Loucy (cell line): Measurements from ENCODE around the gene BCO2.

Source experiments
- H2AFZ ChIP-seq: fragments of 200-600 bp; sonication (generic); 2 replicates; pipeline ENCODE4 v1.6.0; 2016; ENCODE audit warnings: antibody characterized with exemption, mild to moderate bottlenecking, low read length, moderate library complexity
- H3F3A ChIP-seq: fragments of 200-600 bp; 2 replicates; pipeline ENCODE4 v1.6.0; 2016; ENCODE audit warnings: antibody characterized with exemption, low read depth, mild to moderate bottlenecking
- H3K27me3 ChIP-seq: fragments of 200-600 bp; sonication (generic); 2 replicates; pipeline ENCODE4 v1.6.1; 2014; ENCODE audit warnings: low read length, mild to moderate bottlenecking; ENCODE audit not compliant: insufficient read depth, poor library complexity, severe bottlenecking
- H3K36me3 ChIP-seq: fragments of 200-600 bp; sonication (generic); 2 replicates; pipeline ENCODE4 v1.6.1; 2016; ENCODE audit warnings: low read length; ENCODE audit not compliant: insufficient read depth
- H3K4me1 ChIP-seq: fragments of 200-600 bp; sonication (generic); 2 replicates; pipeline ENCODE4 v1.5.1; 2014; ENCODE audit warnings: low read length, mild to moderate bottlenecking; ENCODE audit not compliant: insufficient read depth, poor library complexity, severe bottlenecking
- H3K4me2 ChIP-seq: fragments of 200-600 bp; sonication (generic); 2 replicates; pipeline ENCODE4 v1.6.0; 2014; ENCODE audit warnings: antibody characterized with exemption, low read length, low read depth, mild to moderate bottlenecking; ENCODE audit not compliant: poor library complexity, severe bottlenecking
- H3K4me3 ChIP-seq: fragments of 200-600 bp; sonication (generic); 2 replicates; pipeline ENCODE4 v1.5.1; 2014; ENCODE audit warnings: low read length, mild to moderate bottlenecking, mixed read lengths; ENCODE audit not compliant: poor library complexity, severe bottlenecking
- H3K79me2 ChIP-seq: fragments of 200-600 bp; sonication (generic); 2 replicates; pipeline ENCODE4 v1.6.1; 2014; ENCODE audit warnings: low read length; ENCODE audit not compliant: insufficient read depth
- H3K9ac ChIP-seq: fragments of 200-600 bp; sonication (generic); 2 replicates; pipeline ENCODE4 v1.6.0; 2014; ENCODE audit warnings: mild to moderate bottlenecking, low read depth, low read length, moderate library complexity; ENCODE audit not compliant: poor library complexity, severe bottlenecking
- H3K9me2 ChIP-seq: fragments of 200-600 bp; sonication (generic); replicated peaks from 2 replicates; pipeline ENCODE4 v1.6.1; 2016; ENCODE audit warnings: low read depth, low read length, mixed read lengths
- H3K9me3 ChIP-seq: fragments of 200-600 bp; sonication (generic); 2 replicates; pipeline ENCODE4 v1.6.1; 2014; ENCODE audit warnings: mild to moderate bottlenecking, antibody characterized with exemption, low read length, low read depth; ENCODE audit not compliant: insufficient read depth
- H4K20me1 ChIP-seq: fragments of 200-600 bp; sonication (generic); 2 replicates; pipeline ENCODE4 v1.6.0; 2014; ENCODE audit warnings: antibody characterized with exemption, low read length, mild to moderate bottlenecking; ENCODE audit not compliant: insufficient read depth, poor library complexity, severe bottlenecking
- EZH2phosphoT487 ChIP-seq: fragments of 200-600 bp; IDR thresholded peaks from 2 replicates; pipeline ENCODE4 v1.6.1; 2018; ENCODE audit warnings: antibody characterized with exemption, mild to moderate bottlenecking, moderate library complexity, borderline replicate concordance
- TF ChIP-seq, protein P1 (sequence below): fragments of 200-600 bp; sonication (generic); conservative IDR thresholded peaks from 2 replicates; pipeline ENCODE4 v1.5.1; 2014; ENCODE audit warnings: mild to moderate bottlenecking, antibody characterized with exemption, low read length

The BCO2 gene

DNA sequence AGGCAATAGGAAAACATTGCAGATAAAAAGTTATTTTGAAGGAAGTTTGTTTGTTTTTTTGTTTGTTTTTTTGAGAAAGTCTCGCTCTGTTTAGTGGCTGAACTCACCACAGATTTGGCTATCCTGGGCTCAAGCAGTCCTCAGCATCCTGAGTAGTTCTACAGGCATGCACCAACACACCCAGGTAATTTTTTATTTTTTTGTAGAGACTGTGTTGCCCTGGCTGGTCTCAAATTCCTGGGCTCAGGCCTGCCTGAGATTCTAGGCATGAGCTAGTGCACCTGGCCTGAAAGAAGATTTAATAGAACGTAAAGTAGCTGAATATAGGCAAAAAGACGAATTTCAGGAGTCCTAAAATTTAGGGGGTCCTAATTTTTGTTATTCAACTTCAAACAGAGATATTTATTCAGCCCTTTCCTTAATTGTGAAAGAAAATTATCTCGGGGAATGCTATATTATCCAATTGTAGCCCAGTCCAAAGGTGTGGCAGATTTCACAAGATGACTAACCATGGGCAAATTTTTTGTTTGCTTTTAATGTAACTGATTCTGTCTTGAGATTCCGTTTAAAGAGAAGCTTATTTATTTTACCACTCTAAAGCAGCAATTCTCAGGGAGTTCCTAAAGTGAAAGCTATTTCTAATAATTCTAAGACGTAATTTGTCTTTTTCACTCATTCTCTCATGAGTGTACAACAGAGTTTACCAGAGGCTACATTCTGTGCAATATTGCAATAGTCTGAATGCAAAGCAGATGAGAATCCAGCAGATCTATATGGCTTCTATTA is 12.4 kb upstream of the BCO2 start:
- TF ChIP-seq EZH2phosphoT487, result no peak
- TF ChIP-seq, protein P1, sequence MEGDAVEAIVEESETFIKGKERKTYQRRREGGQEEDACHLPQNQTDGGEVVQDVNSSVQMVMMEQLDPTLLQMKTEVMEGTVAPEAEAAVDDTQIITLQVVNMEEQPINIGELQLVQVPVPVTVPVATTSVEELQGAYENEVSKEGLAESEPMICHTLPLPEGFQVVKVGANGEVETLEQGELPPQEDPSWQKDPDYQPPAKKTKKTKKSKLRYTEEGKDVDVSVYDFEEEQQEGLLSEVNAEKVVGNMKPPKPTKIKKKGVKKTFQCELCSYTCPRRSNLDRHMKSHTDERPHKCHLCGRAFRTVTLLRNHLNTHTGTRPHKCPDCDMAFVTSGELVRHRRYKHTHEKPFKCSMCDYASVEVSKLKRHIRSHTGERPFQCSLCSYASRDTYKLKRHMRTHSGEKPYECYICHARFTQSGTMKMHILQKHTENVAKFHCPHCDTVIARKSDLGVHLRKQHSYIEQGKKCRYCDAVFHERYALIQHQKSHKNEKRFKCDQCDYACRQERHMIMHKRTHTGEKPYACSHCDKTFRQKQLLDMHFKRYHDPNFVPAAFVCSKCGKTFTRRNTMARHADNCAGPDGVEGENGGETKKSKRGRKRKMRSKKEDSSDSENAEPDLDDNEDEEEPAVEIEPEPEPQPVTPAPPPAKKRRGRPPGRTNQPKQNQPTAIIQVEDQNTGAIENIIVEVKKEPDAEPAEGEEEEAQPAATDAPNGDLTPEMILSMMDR, result no peak
- Histone ChIP-seq H3K4me2 (no peak overlapping the region), H3K79me2 (no peaks in the 10 kb centered on the region), H3K4me1 (peaks cover 11% of the 10 kb centered on the region), H3K9ac (no peak overlapping the region), H3K27me3 (no peaks in the 10 kb centered on the region), H3K4me3 (no peak overlapping the region), H2AFZ (no peak overlapping the region), H3K9me2 (no peaks in the 10 kb centered on the region), H3K36me3 (no peaks in the 10 kb centered on the region), H4K20me1 (no peaks in the 10 kb centered on the region), H3K9me3 (no peaks in the 10 kb centered on the region), H3F3A (no peaks in the 10 kb centered on the region)

DNA sequence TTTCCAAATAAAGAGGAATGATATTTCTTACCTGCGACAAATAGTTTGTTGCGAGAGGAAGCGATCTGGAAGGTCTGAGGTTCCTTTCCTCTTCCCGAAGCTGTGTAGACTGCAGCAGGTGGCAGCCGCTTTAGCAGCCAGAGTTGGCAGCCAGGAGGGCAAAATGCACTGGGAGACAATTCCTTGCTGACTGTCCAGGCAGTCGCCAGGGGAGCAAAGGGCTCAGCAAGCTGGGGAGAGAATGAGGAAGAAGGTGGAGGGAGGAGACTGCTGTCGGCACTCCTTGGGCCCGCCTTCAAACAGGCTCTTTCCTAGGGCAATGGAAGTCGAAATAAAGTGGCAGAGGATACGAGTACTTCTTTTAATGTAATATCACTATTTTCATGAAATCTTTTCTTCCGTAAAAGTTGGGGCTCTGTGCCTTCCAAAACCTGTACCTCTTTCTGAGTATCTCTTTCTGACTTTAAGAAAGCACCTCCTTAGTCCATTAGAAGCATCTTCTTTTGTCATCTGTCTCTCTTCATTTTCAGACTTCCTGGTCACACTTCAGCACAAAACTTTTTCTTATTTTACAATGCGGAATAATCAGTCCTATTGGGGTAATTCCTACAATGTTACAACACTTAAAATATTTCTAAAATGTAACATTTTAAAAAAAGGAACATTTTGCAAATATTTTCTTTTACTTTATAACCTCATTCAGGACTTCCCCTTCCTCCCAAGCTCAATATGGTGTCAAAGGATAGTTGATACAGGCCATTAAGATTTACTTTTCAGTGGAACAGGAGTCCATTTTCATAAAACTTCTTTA is 11.2 kb upstream of the BCO2 start, which contains the start of gene IL18:
Gene IL18, minus strand, starts transcription at position 220 of the 811 bp plus-strand sequence. CDS start 9,041 bp downstream, outside the sequence.
- Histone ChIP-seq H4K20me1 (no peaks in the 10 kb centered on the region), H2AFZ (peak within 1 kb of the TSS; percentile 38), H3K4me1 (peaks cover 11% of the 10 kb centered on the region), H3K27me3 (no peaks in the 10 kb centered on the region), H3K36me3 (no peaks in the 10 kb centered on the region), H3K9me2 (no peaks in the 10 kb centered on the region), H3K79me2 (no peaks in the 10 kb centered on the region), H3K4me3 (no peak within 1 kb of the TSS), H3K9me3 (no peaks in the 10 kb centered on the region), H3F3A (no peaks in the 10 kb centered on the region), H3K9ac (no peak within 1 kb of the TSS), H3K4me2 (peak within 1 kb of the TSS; percentile 32)
- TF ChIP-seq, protein P1, result no peak
- no peak for TF ChIP-seq EZH2phosphoT487

DNA sequence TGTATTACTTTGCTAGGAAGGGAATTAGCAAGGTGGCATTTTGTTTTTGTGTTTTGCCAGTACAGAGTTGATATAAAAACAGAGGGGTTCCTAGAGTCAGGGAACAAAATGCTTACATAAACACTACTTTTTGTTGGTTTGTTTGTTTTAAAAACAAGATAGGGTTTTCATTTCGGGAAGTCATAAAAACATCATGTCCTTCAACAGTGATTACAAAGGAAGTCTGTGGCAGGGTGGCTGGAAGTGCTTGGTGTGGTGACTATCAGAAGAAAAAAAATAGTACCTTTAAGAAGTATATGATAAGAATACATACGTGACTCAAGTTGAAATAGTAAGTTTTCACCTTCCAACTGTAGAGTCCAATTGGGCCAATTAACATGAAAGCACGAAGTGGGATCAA is 10.3 kb upstream of the BCO2 start:
- H3K27me3 ChIP-seq, result no peaks in the 10 kb centered on the region
- H3K9me3 ChIP-seq, result no peaks in the 10 kb centered on the region
- H3K36me3 ChIP-seq, result no peaks in the 10 kb centered on the region
- no peaks in the 10 kb centered on the region for H4K20me1 ChIP-seq
- H2AFZ ChIP-seq, result no peak overlapping the region; the same call in 1 of the 2 replicates
- no peaks in the 10 kb centered on the region for H3F3A ChIP-seq
- H3K79me2 ChIP-seq, result no peaks in the 10 kb centered on the region
- no peaks in the 10 kb centered on the region for H3K9me2 ChIP-seq
- TF ChIP-seq, protein P1, result no peak
- no peak for TF ChIP-seq EZH2phosphoT487
- peak overlapping the region; percentile 32 for H3K4me2 ChIP-seq
- no peak overlapping the region for H3K4me3 ChIP-seq
- H3K4me1 ChIP-seq, result peaks cover 11% of the 10 kb centered on the region
- H3K9ac ChIP-seq, result no peak overlapping the region
